Limb (tissue), 2 donors: ENCODE results near the gene MB21D2.
A peak's percentile ranks its signal among the peaks of the same experiment; 100 is the strongest.
"Not testable (repeated sequence)": the region's sequence is repeated elsewhere in the genome, so short reads cannot be mapped to it uniquely, and the experiment has no call there.

Source experiments
- DNase-seq, 2 donors: peaks; one replicate each; pipeline ENCODE4 v3.0.0-alpha.2; 2016; ENCODE audit errors: extremely low spot score in 2 of 2

The MB21D2 gene

DNA sequence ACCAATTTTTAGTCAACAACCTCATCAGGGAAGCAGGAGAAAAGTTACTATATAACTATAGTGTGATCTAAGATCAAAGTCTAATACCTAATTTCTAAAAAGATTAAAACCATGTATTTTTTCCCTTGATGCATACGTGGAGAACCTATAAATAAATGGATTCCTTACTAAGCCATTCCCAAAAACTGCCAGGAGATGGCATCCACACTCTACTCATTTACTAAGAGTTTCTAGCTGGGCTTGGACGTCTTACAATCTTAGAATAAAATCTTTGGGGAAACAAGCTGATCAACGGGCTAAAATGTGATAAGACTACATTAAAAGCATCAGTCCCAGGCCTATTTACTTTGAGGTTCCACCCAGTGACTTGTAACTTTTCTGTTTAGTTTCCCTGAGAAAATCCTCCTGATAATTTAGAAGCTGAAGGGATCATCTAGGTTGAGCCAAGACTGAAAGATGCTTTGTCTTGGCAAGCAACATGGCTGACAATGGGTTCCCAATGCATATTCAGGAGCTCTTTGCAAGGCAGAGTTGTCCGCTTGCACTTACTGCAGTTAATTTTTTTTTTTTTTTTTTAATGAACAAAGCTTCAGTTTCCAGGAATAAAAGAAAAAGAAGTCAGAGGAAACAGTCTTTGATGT lies 104.8 kb downstream of the MB21D2 start:
- DNase-seq = peak; percentile 54 to 60

DNA sequence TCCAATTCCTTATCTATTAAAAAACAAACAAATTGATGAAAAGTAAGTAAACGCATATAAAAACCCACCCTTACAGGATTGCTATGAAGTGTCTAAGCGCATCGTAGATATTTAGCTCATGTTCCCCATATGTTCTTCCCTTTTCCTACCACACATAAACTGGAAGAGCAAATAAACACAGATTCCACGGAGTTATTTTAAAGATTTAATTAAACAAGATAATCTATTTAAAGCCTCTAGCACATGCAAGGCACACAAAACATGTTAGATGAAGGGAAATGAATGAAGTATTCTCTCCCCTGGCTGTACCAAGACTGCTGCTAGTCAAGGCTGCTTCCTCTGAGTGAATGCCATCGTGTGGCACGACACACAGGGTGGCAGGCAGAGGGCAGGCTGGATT lies 111.9 kb downstream of the MB21D2 start:
- no peak for DNase-seq

DNA sequence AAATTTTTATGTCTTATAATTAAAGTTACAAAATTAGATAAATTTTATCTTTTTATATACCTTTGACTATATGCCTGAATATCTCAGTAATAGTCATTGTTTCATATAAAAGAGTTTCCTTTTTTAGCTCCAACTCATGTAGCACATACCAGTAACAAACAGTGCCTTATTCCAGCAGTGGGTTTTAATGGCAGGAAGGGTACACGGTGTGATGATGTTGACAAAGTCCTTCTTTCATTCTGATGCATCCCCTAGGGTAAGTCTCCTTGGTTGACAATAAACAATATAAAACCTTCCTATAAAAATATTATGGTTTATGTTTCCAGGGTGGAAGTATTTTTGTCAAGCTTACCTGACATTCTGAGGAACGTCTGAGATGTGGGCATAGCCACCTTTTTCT lies 113.2 kb downstream of the MB21D2 start:
- DNase-seq = no peak

DNA sequence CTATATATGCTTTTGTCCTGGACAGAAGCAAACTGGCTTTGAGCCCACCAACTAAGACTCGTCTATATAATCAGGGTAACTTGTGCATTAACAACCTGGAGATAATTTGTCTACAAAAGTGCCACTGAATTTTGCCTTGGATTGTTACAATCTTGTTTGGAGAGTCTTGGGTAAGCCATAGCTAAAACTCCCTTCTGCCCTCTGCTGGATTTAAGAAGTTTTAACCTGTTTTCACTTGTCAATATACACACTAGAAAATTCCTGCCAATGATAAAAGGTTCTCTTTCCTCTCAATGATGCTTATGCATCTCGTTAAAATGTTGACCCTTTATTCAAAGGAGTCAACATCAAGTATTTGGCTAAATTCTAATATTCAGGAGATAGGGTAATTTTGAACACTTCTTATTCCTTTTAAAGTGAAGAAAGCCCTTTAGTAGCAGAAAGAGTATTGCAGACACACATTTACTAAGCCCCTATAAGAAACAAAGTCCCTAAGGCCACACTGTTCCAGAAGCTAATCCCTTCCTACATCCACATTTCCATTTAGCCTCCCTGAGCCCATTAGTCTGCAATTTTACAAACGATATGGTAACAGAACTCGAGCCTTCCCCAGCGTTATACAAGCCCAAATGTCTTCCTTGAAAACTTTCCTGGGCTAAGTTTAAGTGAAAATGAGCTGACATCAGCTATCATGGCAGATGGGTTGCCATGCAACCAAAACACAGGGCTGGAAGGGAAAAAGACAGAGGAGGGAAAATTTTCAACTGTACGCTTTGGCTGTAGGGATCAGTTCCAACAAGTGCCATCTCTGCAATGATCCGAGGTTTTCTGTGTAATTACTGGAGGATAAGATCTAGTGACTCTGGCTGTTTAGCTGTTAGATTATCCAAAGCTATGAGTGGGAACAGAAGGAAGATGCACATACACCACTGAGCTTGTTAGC lies 114.4 kb downstream of the MB21D2 start:
- peak in 1 of 2 donors; percentile 72 for DNase-seq

DNA sequence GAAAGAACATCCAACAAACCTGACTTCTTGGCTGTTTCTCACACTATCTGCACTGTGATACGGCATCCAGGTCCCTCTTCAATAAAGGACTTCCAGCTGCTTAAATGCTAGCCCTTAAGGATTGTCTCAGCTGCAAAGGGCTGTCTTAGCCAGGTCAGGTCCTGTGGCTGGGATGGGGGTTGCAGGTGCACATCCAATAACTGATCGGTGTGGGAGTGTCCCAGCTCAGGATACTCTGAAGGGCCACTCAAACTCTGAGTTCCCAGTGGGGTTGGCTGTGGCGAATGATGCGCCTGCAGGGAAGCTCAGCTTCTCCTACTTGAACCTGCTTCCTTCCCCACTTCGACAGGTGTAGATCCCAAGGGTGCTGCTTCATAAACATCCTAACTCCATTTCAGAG lies 115.7 kb downstream of the MB21D2 start:
- no peak for DNase-seq

DNA sequence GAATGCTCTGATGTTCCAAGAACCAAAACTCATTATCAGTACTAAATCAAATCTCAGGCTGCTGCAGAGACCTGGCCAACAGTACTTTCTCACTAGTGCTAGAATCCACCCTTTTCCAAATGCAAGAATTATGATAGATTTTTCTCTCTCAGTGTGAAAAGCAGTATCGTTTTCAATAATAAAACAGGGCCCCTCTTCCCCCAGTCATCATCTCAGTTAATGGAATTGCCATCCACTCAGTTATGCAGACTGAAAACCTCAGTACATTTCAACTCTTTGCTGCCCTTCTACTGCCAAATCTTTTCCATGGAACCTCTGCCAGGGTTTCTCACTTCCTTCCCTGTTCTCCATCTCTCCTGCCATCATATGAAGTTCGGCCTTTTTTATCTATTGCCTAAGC lies 117.9 kb downstream of the MB21D2 start:
- DNase-seq = no peak

DNA sequence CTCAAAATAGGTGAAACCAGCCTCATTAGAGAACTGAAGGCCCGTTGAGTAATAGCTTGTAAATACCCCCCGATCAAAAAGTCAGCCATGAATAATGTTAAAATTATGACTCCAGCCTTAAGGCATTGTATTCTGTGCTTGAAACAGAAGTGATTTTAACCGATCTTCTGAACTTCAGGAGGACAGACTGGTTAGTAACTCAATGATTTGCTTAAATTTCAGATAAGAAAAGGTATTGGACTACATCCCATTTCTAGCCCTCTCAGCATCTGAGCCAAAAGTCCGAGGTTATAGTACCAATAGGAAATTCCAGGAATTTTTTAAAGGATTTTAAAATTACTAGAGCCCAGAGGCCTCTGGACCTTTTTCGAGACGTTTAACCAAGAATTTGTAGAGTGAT lies 122.6 kb downstream of the MB21D2 start:
- DNase-seq = no peak

DNA sequence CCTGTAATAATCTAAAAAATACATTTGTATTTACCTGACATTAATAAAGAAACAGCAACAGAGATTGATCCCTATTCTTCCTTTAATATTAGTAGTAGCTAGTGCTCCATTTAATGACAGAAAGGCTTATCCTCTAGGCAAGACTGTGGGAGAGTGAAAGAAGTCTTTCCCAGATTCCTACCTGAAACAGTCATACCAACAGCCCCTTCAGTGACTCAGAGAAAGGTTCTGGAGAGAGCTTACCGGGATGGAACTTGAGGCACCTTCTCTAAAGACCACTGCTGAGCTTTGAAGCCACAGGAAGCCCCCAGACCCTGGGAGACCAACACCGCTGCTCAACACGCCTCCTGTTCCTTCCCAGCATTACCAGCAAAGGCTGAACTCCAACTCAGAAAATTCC lies 123.4 kb downstream of the MB21D2 start:
- DNase-seq = no peak

DNA sequence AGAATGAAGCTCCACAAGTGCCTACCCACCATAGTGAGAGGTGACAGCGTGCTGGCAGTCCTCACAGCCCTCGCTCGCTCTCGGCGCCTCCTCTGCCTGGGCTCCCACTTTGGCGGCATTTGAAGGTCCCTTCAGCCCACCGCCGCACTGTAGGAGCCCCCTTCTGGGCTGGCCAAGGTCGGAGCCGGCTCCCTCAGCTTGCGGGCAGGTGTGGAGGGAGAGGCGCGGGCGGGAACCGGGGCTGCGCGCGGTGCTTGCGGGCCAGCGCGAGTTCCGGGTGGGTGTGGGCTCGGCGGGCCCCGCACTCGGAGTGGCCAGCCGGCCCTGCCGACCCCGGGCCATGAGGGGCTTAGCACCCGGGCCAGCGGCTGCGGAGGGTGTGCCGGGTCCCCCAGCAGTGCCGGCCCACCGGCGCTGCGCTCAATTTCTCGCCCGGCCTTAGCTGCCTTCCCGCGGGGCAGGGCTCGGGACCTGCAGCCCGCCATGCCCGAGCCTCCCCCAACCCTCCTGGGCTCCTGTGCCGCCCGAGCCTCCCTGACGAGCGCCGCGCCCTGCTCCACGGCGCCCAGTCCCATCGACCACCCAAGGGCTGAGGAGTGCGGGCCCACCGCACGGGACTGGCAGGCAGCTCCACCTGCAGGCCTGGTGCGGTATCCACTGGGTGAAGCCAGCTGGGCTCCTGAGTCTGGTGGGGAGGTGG lies 128.7 kb downstream of the MB21D2 start:
- not testable (repeated sequence) for DNase-seq

DNA sequence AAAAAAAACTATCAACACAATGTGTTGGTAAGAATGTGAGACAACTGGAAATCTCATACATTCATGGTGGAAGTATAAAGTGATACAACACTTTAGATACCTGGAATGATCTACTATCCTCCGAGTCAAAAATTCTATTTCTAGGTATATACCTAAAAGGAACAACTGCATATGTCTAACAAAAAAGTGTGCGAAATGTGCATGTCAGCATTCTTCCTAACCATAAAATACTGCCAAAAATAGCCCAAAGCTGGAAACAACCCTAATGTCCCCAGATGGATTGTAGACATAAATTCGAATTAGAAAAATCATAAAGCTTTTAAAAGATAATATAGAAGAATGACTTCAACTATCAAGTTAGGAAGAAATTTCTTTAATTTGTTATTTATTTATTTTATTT lies 139.1 kb downstream of the MB21D2 start:
- no peak for DNase-seq

DNA sequence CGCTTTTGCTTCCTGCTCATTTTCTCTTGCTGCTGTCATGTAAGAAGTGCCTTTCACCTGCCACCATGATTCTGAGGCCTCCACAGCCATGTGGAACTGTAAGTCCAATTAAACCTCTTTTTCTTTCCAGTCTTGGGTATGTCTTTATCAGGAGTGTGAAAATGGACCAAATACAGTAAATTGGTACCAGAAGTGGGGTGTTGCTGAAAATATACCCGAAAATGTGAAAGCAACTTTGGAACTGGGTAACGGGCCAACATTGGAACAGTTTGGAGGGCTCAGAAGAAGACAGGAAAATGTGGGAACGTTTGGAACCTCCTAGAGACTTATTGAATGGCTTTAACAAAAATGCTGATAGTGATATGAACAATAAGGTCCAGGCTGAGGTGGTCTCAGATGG lies 143.3 kb downstream of the MB21D2 start:
- DNase-seq = not testable (repeated sequence)

DNA sequence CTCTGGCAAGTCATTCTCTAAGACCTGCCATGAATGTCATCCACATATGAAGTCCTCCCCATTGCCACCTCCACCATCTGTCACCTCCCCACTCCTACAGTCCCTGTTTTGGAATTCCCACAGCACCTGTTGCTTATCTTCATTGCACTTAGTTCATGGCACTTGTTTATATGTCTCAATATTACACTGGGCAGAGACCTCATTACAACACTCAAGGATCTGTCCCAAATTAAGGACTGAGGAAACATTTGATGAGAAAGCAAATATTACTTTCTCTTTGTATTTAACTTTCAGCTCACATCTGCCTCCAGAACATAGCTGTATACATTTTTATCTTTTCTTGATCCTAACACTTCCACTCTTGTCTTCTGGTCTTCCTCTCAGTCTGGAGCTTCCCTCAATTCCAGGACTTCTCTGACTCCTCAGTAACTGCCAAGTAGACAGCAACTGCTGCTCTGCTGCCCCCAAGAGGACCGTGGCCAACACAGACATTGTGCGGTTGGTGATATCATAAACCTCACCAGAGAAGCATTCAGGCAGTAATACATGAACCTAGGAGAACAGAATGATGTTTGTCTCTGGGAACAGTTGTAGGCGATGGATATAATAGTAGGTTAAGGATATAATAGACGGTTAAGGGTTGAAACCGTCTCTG lies 145.3 kb downstream of the MB21D2 start:
- no peak for DNase-seq

DNA sequence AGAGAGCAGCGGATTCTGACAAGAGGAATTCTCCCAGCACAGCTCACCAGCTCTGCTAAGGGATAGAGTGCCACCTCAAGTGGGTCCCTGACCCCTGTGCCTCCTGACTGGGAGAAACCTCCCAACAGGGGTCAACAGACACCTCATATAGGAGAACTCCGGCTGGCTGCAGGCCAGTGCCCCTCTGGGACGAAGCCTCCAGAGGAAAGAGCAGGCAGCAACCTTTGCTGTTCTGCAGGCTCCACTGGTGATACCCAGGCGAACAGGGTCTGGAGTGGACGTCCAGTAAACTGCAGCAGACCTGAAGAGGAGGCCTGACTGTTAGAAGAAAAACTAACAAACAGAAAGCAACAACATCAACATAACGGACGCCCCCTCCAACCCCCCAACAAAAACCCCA lies 159.0 kb downstream of the MB21D2 start:
- no peak for DNase-seq

DNA sequence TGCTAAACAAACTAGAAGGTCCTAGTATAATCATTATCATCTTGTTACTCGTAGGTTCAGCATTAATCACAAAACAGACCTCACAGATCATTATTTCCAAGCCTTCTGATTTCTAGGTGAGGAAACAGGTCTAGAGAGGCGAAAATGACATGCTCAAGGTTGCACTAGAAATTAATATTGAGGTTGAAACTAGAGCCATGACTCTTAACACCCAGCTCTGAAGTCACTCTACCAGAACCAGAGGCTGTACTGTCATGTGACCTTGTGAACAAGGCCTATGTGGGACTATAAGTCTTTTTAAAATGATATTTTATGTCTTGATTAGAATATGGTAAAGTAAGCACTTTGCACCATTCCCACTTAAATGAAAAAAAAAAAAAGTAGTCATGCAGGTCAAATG lies 166.5 kb downstream of the MB21D2 start:
- no peak for DNase-seq

DNA sequence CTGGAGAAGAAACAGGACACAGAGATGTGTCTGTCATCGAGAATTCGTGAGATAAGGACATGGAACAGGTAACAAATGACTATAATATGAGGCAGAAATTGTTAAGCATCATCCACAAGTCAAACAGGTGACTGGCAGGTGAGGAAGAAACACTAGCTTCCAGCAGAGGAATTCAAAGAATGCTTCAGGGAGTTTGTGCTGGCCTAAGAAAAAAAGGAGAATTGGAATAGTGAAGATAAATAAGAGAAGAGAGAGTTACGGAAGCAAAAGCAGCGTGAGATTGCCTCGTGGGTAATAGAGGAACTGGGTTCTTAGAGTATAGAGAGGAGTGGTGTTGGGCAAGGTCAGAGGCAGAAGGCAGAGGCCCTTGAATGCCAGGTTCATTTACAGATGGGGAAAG lies 167.5 kb downstream of the MB21D2 start:
- no peak for DNase-seq

DNA sequence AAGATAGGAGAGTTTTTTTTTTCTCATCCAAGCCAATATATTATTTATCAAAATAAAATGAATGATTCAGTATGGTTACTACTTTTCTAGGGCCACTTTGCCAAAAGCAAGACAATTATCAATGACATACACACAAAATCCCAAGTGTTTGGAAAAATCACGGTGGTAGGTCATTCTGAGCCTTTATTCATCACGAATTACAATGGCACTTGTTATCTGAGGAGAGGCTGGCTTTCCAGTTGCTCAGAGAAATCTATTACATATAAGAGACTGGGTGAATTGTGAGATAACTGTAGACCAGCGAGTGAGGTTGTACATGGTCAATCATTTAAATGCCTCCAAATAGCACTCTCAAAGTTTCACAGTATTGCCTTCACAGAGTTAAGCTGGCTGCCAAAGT lies 169.9 kb downstream of the MB21D2 start:
- no peak for DNase-seq

DNA sequence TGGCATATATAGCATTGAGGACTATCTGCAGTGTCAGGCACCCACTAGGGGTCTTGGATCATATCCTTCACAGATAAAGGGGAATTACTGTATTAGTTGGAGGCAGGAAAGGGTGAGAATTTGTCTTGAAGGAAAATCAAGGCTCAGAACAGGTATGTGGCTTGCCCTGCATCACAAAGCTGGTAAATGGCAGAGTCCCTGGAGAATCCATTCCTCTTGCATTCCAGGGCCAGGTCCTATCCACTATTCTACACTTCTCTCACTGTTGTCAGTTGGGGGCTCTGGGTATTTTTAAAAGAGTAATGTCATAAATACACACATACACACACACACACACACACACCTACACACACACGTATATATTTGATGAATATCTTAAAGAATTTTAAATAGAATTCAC lies 170.5 kb downstream of the MB21D2 start:
- DNase-seq = no peak
